Measurements from ENCODE around the gene OPHN1.

DNA sequence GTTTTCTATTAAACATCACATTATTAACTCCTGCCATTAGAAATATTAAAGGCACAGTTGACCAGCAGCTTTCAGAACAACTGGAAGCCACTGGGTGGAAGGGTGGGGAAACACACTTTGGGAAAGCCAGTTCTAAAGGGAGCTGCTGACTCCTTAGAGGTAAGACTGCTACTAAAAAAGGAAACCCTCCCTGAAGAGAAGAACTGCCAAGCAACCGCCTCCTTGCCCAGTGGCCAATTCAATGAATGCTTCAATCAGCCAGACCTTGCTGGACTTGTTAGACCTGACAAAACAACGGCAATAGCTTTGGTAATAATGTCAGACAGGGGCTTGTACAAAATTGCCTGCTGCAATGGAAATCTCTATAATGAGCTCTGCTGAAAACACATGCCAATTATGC is 15.6 kb downstream of the OPHN1 start:
- TF ChIP-seq, protein P1, sequence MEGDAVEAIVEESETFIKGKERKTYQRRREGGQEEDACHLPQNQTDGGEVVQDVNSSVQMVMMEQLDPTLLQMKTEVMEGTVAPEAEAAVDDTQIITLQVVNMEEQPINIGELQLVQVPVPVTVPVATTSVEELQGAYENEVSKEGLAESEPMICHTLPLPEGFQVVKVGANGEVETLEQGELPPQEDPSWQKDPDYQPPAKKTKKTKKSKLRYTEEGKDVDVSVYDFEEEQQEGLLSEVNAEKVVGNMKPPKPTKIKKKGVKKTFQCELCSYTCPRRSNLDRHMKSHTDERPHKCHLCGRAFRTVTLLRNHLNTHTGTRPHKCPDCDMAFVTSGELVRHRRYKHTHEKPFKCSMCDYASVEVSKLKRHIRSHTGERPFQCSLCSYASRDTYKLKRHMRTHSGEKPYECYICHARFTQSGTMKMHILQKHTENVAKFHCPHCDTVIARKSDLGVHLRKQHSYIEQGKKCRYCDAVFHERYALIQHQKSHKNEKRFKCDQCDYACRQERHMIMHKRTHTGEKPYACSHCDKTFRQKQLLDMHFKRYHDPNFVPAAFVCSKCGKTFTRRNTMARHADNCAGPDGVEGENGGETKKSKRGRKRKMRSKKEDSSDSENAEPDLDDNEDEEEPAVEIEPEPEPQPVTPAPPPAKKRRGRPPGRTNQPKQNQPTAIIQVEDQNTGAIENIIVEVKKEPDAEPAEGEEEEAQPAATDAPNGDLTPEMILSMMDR (IDR thresholded peaks at IDR 0.05), result no peak
- TF ChIP-seq POLR2A (IDR thresholded peaks at IDR 0.05), result no peak
